SJSA1 (cell line): ENCODE data around the gene APOL3. TPM values are rescaled to one million over a fixed set of nuclear protein-coding genes. Genes with fewer than 3 reads are reported as not detected.
"Not testable (repeated sequence)": the region's sequence is repeated elsewhere in the genome, so short reads cannot be mapped to it uniquely, and the experiment has no call there.

Experiments used
- DNase-seq, 2 experiments: peaks; one replicate each; pipeline ENCODE4 v3.0.0-alpha.2; 2015 to 2020; ENCODE audit warnings: low spot score in 2 of 2, low read depth in 1 of 2
- H3K27ac ChIP-seq: fragments of 250-450 bp; sonication (Bioruptor Pico); 2 replicates; pipeline ENCODE4 v1.5.1; 2020; ENCODE audit warnings: mild to moderate bottlenecking, moderate library complexity
- H3K27me3 ChIP-seq: fragments of 250-450 bp; sonication (Bioruptor Pico); replicated peaks from 2 replicates; pipeline ENCODE4 v1.5.1; 2020; ENCODE audit warnings: mild to moderate bottlenecking, moderate library complexity
- H3K36me3 ChIP-seq: fragments of 250-450 bp; sonication (Bioruptor Pico); 2 replicates; pipeline ENCODE4 v1.5.1; 2020; ENCODE audit warnings: mild to moderate bottlenecking
- H3K4me1 ChIP-seq: fragments of 250-450 bp; sonication (Bioruptor Pico); replicated peaks from 2 replicates; pipeline ENCODE4 v1.6.1; 2021; ENCODE audit warnings: mild to moderate bottlenecking
- H3K4me3 ChIP-seq: fragments of 250-450 bp; sonication (Bioruptor Pico); 2 replicates; pipeline ENCODE4 v1.5.1; 2020; ENCODE audit warnings: mild to moderate bottlenecking
- H3K9me3 ChIP-seq: fragments of 250-450 bp; sonication (Bioruptor Pico); replicated peaks from 2 replicates; pipeline ENCODE4 v1.5.1; 2020; ENCODE audit warnings: mild to moderate bottlenecking
- total RNA-seq: library from RNA; depleted of rRNA; stranded (reverse); fragments of >200 nt; shearing (Covaris generic); gene quantifications from 2 replicates; pipeline ENCODE4 v1.2.3, GENCODE V29; 2014

APOL3 gene
- total RNA-seq, 1 experiment from 2014 or later, result 4.7 TPM

DNA sequence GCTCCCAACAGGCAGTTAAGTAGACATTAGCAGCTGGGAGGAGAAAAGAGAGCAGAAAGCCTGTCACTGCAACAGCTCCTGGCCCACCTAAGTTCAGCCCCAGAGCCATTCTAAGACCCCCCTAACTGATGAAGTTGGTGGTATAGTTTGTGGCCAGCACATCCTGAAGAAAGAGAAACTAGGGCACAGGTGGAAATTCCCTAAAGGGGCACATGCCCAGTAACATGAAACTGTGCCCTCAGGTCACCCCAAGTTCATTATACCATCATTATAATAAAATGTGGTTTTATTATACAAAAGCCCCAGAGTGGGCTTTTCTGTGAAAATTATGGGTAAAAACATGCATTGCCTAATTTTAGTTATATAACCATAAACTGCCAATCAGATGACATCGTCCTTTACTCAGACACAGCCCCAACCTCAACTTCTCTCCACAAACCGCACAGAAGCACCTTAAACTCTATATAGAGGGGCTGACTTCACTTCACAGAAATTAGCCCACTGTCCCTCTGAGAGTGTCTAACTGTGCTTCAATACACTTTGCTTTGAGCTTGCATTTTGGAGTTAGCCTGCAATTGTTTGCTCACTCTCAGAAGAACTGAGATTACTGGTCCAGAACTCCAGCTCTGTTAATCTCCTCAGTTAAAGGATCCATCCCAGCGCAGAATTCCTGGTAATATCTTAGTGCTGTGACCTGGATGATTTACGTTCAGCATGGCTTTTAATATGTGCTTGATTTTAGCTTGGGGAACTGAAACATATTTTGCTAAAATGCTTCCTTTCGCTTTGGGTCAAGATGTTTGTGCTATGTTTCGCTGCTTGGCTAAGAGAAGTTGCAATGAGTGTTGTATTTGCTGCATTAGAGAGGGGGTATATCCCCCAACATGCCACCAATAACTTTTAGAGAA lies 1.8 kb upstream of the APOL3 start:
- H3K4me1 ChIP-seq, result peaks cover 7% of the 10 kb centered on the region; the same call in 1 of the 2 replicates
- no peak for DNase-seq
- H3K27me3 ChIP-seq, result peaks cover 3% of the 10 kb centered on the region; the same call in 1 of the 2 replicates
- H3K36me3 ChIP-seq, result no peaks in the 10 kb centered on the region
- no peak overlapping the region for H3K4me3 ChIP-seq
- no peak overlapping the region for H3K27ac ChIP-seq
- H3K9me3 ChIP-seq, result no peaks in the 10 kb centered on the region

- not testable (repeated sequence) for H3K27ac ChIP-seq, H3K9me3 ChIP-seq, DNase-seq, H3K4me3 ChIP-seq, H3K27me3 ChIP-seq, H3K36me3 ChIP-seq
- peaks cover 13% of the 10 kb centered on the region for H3K4me1 ChIP-seq
Measured at GRCh38 chr22:36161793-36162126, 1.2 kb upstream of the APOL3 start.

- Histone ChIP-seq H3K36me3 (no peaks in the 10 kb centered on the region), H3K9me3 (peaks cover 4% of the 10 kb centered on the region; the same call in 1 of the 2 replicates), H3K4me1 (peaks cover 21% of the 10 kb centered on the region), H3K27me3 (no peaks in the 10 kb centered on the region), H3K27ac (peak overlapping the region; percentile 88), H3K4me3 (peak overlapping the region; percentile 37)
- peak; percentile 81 to 87 for DNase-seq
Measured at GRCh38 chr22:36156515-36157419, 3.8 kb downstream of the APOL3 start.

DNA sequence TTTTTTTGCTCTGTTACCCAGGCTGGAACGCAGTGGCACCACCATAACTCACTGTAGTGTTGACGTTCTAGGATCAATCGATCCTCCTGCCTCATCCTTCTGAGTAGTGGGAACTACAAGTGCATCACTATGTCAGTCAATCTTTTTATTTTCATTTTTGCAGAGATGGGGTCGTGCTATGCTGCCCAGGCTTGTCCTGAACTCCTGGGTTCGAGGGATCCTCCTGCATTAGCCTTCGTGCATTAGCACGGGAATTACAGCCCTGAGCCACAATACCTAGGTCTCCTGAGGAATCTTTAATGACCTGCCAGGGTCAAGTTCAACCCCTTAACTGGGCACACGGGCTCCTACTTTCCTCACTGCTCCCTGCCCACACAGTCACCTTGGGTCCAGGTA lies 4.4 kb downstream of the APOL3 start:
- Histone ChIP-seq H3K4me3 (peak overlapping the region; percentile 37), H3K27ac (peak overlapping the region; percentile 88), H3K36me3 (no peaks in the 10 kb centered on the region), H3K27me3 (no peaks in the 10 kb centered on the region), H3K9me3 (peaks cover 4% of the 10 kb centered on the region; the same call in 1 of the 2 replicates), H3K4me1 (peaks cover 21% of the 10 kb centered on the region)
- DNase-seq, result no peak

DNA sequence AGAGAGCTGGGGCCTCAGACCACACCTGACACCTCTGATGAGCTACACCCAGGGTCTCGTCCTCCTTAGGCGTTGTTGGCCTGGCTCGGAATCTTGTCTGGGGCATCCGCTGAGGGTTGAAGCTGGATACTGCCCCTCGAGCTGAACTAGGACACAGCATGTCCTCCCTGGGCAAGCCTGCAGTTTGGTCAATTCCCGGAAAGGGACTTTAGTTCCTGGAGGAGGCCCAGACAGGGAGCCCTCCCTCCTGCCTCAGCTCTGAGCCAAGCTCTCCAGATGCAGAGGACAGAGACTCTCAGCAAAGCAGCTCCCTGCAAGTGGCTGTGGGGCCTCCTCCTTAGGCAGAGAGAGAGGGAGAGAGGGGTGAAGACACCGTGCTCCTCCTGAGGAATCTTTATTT lies 4.9 kb downstream of the APOL3 start:
- Histone ChIP-seq H3K4me3 (no peak overlapping the region), H3K27me3 (no peaks in the 10 kb centered on the region), H3K27ac (no peak overlapping the region), H3K9me3 (peaks cover 4% of the 10 kb centered on the region; the same call in 1 of the 2 replicates), H3K4me1 (peaks cover 20% of the 10 kb centered on the region), H3K36me3 (no peaks in the 10 kb centered on the region)
- DNase-seq, result no peak

GRCh38 chr22:36154423-36154945 lies 6.1 kb downstream of the APOL3 start:
- H3K27ac ChIP-seq, result no peak overlapping the region
- no peaks in the 10 kb centered on the region for H3K27me3 ChIP-seq
- H3K36me3 ChIP-seq, result no peaks in the 10 kb centered on the region
- H3K4me1 ChIP-seq, result peaks cover 14% of the 10 kb centered on the region
- DNase-seq, result no peak
- peaks cover 4% of the 10 kb centered on the region; the same call in 1 of the 2 replicates for H3K9me3 ChIP-seq
- H3K4me3 ChIP-seq, result no peak overlapping the region

DNA sequence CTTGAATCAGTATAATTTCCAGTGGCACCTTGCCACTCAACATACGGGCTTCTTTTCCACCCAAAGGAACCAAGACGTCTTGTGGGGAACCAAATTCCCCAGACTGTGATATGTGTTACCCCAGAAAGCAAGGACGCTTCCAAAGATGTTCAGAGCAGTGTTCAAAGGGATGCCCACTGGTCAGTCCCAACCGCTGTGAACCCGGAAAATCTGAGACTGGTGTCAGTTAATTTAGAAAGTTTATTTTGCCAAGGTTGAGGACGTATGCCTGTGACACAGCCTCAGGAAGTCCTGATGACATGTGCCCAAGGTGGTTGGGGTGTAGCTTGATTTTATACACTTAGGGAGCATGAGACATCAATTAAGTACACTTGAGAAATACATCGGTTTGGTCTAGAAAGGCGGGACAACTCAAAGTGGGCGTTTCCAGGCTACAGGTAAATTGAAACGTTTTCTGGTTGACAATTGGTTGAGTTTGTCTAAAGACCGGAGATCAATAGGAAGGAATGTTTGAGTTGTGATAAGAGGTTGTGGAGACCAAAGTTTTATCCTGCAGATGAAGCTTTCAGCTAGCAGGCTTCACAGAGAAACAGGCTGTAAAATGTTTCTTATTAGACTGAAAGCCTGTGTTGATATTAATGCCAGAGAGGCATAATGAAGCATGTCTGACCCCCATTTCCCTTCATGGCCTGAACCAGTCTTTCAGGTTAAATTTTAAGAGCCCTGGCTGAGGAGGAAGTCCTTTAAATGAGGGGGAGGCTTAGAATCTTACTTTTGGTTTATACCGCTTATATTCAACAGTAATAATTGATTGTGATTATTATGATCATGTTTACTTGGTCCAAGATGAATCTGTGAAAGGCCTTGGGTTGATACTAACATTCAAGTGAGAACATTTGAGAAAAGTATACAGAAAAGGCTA lies 6.8 kb downstream of the APOL3 start:
- Histone ChIP-seq H3K36me3 (no peaks in the 10 kb centered on the region), H3K4me1 (peaks cover 14% of the 10 kb centered on the region), H3K9me3 (peaks cover 4% of the 10 kb centered on the region; the same call in 1 of the 2 replicates), H3K27me3 (no peaks in the 10 kb centered on the region), H3K27ac (no peak overlapping the region), H3K4me3 (no peak overlapping the region)
- DNase-seq, result no peak

DNA sequence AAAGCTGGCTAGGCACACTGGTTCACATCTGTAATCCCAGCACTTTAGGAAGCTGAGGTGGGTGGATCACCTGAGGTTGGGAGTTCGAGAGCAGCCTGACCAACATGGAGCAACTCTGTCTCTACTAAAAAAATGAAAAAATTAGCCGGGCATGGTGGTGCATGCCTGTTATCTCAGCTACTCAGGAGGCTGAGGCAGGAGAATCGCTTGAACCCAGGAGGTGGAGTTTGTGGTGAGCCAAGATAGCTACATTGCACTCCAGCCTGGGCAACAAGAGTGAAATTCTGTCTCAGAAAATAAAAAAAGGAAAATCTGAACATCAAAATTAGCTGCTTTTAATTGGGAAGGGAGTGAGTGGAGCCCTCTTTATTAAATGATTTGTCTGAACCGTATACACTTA lies 7.7 kb downstream of the APOL3 start:
- H3K27me3 ChIP-seq, H3K9me3 ChIP-seq, H3K36me3 ChIP-seq, H3K4me3 ChIP-seq, DNase-seq, H3K27ac ChIP-seq: not testable (repeated sequence)
- peaks cover 14% of the 10 kb centered on the region for H3K4me1 ChIP-seq

DNA sequence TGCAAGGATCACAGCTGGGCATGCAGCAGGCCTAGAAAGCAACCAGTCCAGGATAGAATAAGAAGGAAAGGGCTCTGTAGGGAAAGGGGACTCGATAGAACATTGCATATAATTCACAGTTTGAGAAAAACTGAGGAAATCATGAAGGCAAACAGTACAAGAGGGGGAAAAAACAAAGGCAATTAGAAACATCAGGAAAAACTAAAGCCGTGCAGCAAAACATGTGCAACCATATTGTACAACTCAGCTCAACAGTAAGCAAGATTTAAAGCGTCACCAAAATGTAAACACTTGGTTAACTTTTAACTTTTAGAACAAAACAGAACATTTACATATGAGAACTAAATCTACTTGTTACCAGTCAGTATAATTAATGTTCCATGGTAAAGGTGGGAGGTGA lies 8.5 kb downstream of the APOL3 start:
- Histone ChIP-seq H3K4me1 (peaks cover 11% of the 10 kb centered on the region), H3K27me3 (no peaks in the 10 kb centered on the region), H3K4me3 (no peak overlapping the region), H3K27ac (no peak overlapping the region), H3K9me3 (peaks cover 4% of the 10 kb centered on the region; the same call in 1 of the 2 replicates), H3K36me3 (no peaks in the 10 kb centered on the region)
- no peak for DNase-seq

- H3K36me3 ChIP-seq, result no peaks in the 10 kb centered on the region
- H3K9me3 ChIP-seq, result peaks cover 4% of the 10 kb centered on the region; the same call in 1 of the 2 replicates
- no peak for DNase-seq
- no peak overlapping the region for H3K27ac ChIP-seq
- no peaks in the 10 kb centered on the region for H3K27me3 ChIP-seq
- peaks cover 1% of the 10 kb centered on the region for H3K4me1 ChIP-seq
- no peak overlapping the region for H3K4me3 ChIP-seq
Measured at GRCh38 chr22:36151006-36151595, 9.5 kb downstream of the APOL3 start.

GRCh38 chr22:36149441-36149840 lies 11.1 kb downstream of the APOL3 start:
- H3K36me3 ChIP-seq, result no peaks in the 10 kb centered on the region
- no peak overlapping the region for H3K27ac ChIP-seq
- peaks cover 4% of the 10 kb centered on the region; the same call in 1 of the 2 replicates for H3K9me3 ChIP-seq
- H3K27me3 ChIP-seq, result no peaks in the 10 kb centered on the region
- no peak overlapping the region for H3K4me3 ChIP-seq
- no peak for DNase-seq
- H3K4me1 ChIP-seq, result no peaks in the 10 kb centered on the region

GRCh38 chr22:36148411-36148810 lies 12.1 kb downstream of the APOL3 start:
- H3K36me3 ChIP-seq, result no peaks in the 10 kb centered on the region
- H3K4me1 ChIP-seq, result no peaks in the 10 kb centered on the region
- H3K27ac ChIP-seq, result no peak overlapping the region
- DNase-seq, result no peak
- H3K4me3 ChIP-seq, result no peak overlapping the region
- peaks cover 4% of the 10 kb centered on the region; the same call in 1 of the 2 replicates for H3K9me3 ChIP-seq
- no peaks in the 10 kb centered on the region for H3K27me3 ChIP-seq
